Measurements from ENCODE around the gene LRMDA. TPM values are rescaled to one million over a fixed set of nuclear protein-coding genes. Genes with fewer than 3 reads are reported as not detected.

The LRMDA gene
- total and polyA plus RNA-seq, 2 of the 13 experiments (the other 11 are each of a cell fraction or from before 2014, with no cell fraction given), result 13.4 to 22.0 TPM

GRCh38 chr10:75424571-75424970 lies 6.9 kb upstream of the LRMDA start (continued):
- TF ChIP-seq ZNF318 (CRISPR knock-in tag; IDR thresholded peaks at IDR 0.05) (no peak), ZNF552 (CRISPR knock-in tag; IDR thresholded peaks at IDR 0.05; ENCODE audit: borderline replicate concordance) (no peak), HMGXB4 (CRISPR knock-in tag; IDR thresholded peaks at IDR 0.05; ENCODE audit: borderline replicate concordance in 1 of 2, low read depth in 1 of 2) (no peak)

All from HepG2 (cell line).